A549 (cell line): ENCODE data around the gene RAD23B. TPM values are rescaled to one million over a fixed set of nuclear protein-coding genes. Genes with fewer than 3 reads are reported as not detected.

Experiments used
- ATAC-seq, 2 experiments: fragments of 200-7000 bp in 1 of 2; fragments of >200 bp in 1 of 2; cut with Nextera tagmentation in 1 of 2; cut with Tn5 transposase in 1 of 2; 3 replicates each; pipeline versions ENCODE4 v1.8.0 to v1.9.1; 2018 to 2020; ENCODE audit warnings: mild to moderate bottlenecking in 1 of 2, moderate library complexity in 1 of 2
- CTCF ChIA-PET: fragments of 300-600 bp; sonication (Branson Sonifier 250); formaldehyde crosslinking; extraction: SDS; loops from one replicate; lab custom pipeline; 2021; ENCODE audit warnings: antibody characterized with exemption, inconsistent platforms; lab: Yijun Ruan, JAX
- POLR2A ChIA-PET: fragments of 350-600 bp; formaldehyde crosslinking; extraction: SDS; loops from one replicate; lab custom pipeline; 2021; ENCODE audit warnings: antibody characterized with exemption, inconsistent platforms; lab: Yijun Ruan, JAX
- DNase-seq, 2 experiments: peaks; one replicate each; pipeline versions ENCODE4 v3.0.0 to v3.0.0-alpha.2; 2011 to 2016; ENCODE audit warnings: low read depth in 1 of 2, low spot score in 1 of 2
- FAIRE-seq: peaks from 2 replicates; lab custom pipeline; 2011; peaks lifted over from hg19 to GRCh38; lab: Jason Lieb, UNC
- H3K27ac ChIP-seq, 2 experiments: fragments of >200 bp; sonication (Bioruptor Twin); formaldehyde crosslinking; 3 replicates each; pipeline ENCODE4 v1.5.1; 2016 to 2017
- H3K4me1 ChIP-seq: fragments of >200 bp; sonication (Bioruptor Twin); formaldehyde crosslinking; 3 replicates; pipeline ENCODE4 v1.6.1; 2016
- H3K4me2 ChIP-seq: fragments of >200 bp; sonication (Bioruptor Twin); formaldehyde crosslinking; 3 replicates; pipeline ENCODE4 v1.6.1; 2016
- H3K4me3 ChIP-seq: fragments of >200 bp; sonication (Bioruptor Twin); formaldehyde crosslinking; 3 replicates; pipeline ENCODE4 v1.5.1; 2016
- H3K9me3 ChIP-seq: fragments of >200 bp; sonication (Bioruptor Twin); formaldehyde crosslinking; 3 replicates; pipeline ENCODE4 v1.6.1; 2016
- CBX2 ChIP-seq: fragments of 200-600 bp; sonication (generic); IDR thresholded peaks from 2 replicates; pipeline ENCODE4 v1.6.1; 2016; ENCODE audit warnings: low read depth, mild to moderate bottlenecking, borderline replicate concordance
- CEBPB ChIP-seq, 2 experiments: fragments of >200 bp in 1 of 2; sonication (Bioruptor Twin) in 1 of 2; formaldehyde crosslinking in 1 of 2; IDR thresholded peaks; 2 replicates each; pipeline ENCODE4 v1.6.1; 2012 to 2016
- CHD2 ChIP-seq: fragments of 150-350 bp; IDR thresholded peaks from 2 replicates; pipeline ENCODE4 v1.6.1; 2014; ENCODE audit warnings: low read length; ENCODE audit not compliant: partially characterized antibody
- EP300 ChIP-seq, 2 experiments: fragments of >200 bp; sonication (Bioruptor Twin); formaldehyde crosslinking; IDR thresholded peaks; 2 replicates in 1 of 2; 3 replicates in 1 of 2; pipeline ENCODE4 v1.6.1; 2016 to 2017
- ESRRA ChIP-seq: fragments of 150-350 bp; IDR thresholded peaks from 2 replicates; pipeline ENCODE4 v1.6.1; 2014; ENCODE audit warnings: mild to moderate bottlenecking, low read length, borderline replicate concordance
- FOSB ChIP-seq: fragments of 250-450 bp; sonication (Bioruptor Pico); IDR thresholded peaks from 2 replicates; pipeline ENCODE4 v1.5.0; 2020; ENCODE audit warnings: mild to moderate bottlenecking, moderate library complexity
- FOSL2 ChIP-seq, 2 experiments: fragments of 450-650 bp in 1 of 2; fragments of >200 bp in 1 of 2; sonication (Bioruptor Twin) in 1 of 2; formaldehyde crosslinking; IDR thresholded peaks; 2 replicates each; pipeline versions ENCODE4 v1.5.0 to v1.6.1; 2016 to 2020; ENCODE audit warnings: mild to moderate bottlenecking in 1 of 2, moderate library complexity in 1 of 2
- FOXS1 ChIP-seq: fragments of 250-450 bp; sonication (Bioruptor Pico); IDR thresholded peaks from 2 replicates; pipeline ENCODE4 v1.5.0; 2020; ENCODE audit warnings: mild to moderate bottlenecking, moderate library complexity
- GATA3 ChIP-seq: IDR thresholded peaks from 2 replicates; pipeline ENCODE4 v1.6.1; 2012; ENCODE audit warnings: borderline replicate concordance
- JUN ChIP-seq, 2 experiments: fragments of >200 bp; sonication (Bioruptor Twin); formaldehyde crosslinking; IDR thresholded peaks; 2 replicates in 1 of 2; 3 replicates in 1 of 2; pipeline ENCODE4 v1.6.1; 2016 to 2017
- JUNB ChIP-seq: fragments of >200 bp; sonication (Bioruptor Twin); formaldehyde crosslinking; IDR thresholded peaks from 2 replicates; pipeline ENCODE4 v1.6.1; 2016
- KDM1A ChIP-seq: fragments of 200-600 bp; sonication (generic); IDR thresholded peaks from 2 replicates; pipeline ENCODE4 v1.6.1; 2016; ENCODE audit warnings: low read depth, mild to moderate bottlenecking
- MAFK ChIP-seq: fragments of 450-650 bp; IDR thresholded peaks from 2 replicates; pipeline ENCODE4 v1.6.1; 2014; ENCODE audit not compliant: partially characterized antibody
- PHF8 ChIP-seq: fragments of 200-600 bp; sonication (generic); IDR thresholded peaks from 2 replicates; pipeline ENCODE4 v1.6.1; 2016; ENCODE audit warnings: low read depth, mild to moderate bottlenecking, antibody characterized with exemption, moderate library complexity, borderline replicate concordance
- RAD21 ChIP-seq, 2 experiments: fragments of >200 bp in 1 of 2; sonication (Bioruptor Twin) in 1 of 2; formaldehyde crosslinking in 1 of 2; IDR thresholded peaks in 1 of 2; conservative IDR thresholded peaks in 1 of 2; 2 replicates in 1 of 2; 3 replicates in 1 of 2; pipeline ENCODE4 v1.6.1; 2012 to 2018; ENCODE audit warnings: inconsistent platforms in 1 of 2
- RFX5 ChIP-seq: fragments of 450-650 bp; IDR thresholded peaks from 2 replicates; pipeline ENCODE4 v1.7.1; 2014; ENCODE audit warnings: antibody characterized with exemption, mild to moderate bottlenecking, moderate library complexity
- SREBF2 ChIP-seq: fragments of 450-650 bp; IDR thresholded peaks from 2 replicates; pipeline ENCODE4 v1.6.1; 2014; ENCODE audit warnings: mild to moderate bottlenecking, moderate library complexity
- TFCP2L1 ChIP-seq: fragments of 250-450 bp; sonication (Bioruptor Pico); IDR thresholded peaks from 2 replicates; pipeline ENCODE4 v1.5.0; 2021; ENCODE audit warnings: mild to moderate bottlenecking
- WGBS: methylation state at CpG from one replicate; pipeline ENCODE4 v1.1.6; 2017; ENCODE audit errors: missing lambda C conversion rate; 5-methylcytosine and 5-hydroxymethylcytosine counted together
- polyA plus RNA-seq, 4 experiments: library from polyadenylated mRNA; depleted of rRNA in 3 of 4; stranded (reverse); fragments of >200 nt; fragmentation: RNase III in 1 of 4; extraction: RNeasy Plus Mini Kit Qiagen cat#74134 plus additional on column Dnase treatment in 1 of 4; gene quantifications; 2 replicates in 3 of 4; 3 replicates in 1 of 4; pipeline ENCODE4 v1.2.3, GENCODE V29; 2011 to 2017
- TF ChIP-seq, protein P1 (sequence below): IDR thresholded peaks from 2 replicates; pipeline ENCODE4 v1.6.1; 2012
- TF ChIP-seq, protein P2 (sequence below): fragments of 250-450 bp; sonication (Bioruptor Pico); IDR thresholded peaks from 2 replicates; pipeline ENCODE4 v1.5.0; 2021; ENCODE audit warnings: mild to moderate bottlenecking, moderate library complexity, borderline replicate concordance
- TF ChIP-seq, protein P3 (sequence below): IDR thresholded peaks from 2 replicates; pipeline ENCODE4 v1.6.1; 2012
- TF ChIP-seq, protein P4 (sequence below): fragments of >200 bp; sonication (Bioruptor Twin); formaldehyde crosslinking; IDR thresholded peaks from 3 replicates; pipeline ENCODE4 v1.6.1; 2016

Gene RAD23B
- polyA plus RNA-seq, 2 of the 4 experiments (the other 2 are of a cell fraction): 136 to 195 TPM

DNA sequence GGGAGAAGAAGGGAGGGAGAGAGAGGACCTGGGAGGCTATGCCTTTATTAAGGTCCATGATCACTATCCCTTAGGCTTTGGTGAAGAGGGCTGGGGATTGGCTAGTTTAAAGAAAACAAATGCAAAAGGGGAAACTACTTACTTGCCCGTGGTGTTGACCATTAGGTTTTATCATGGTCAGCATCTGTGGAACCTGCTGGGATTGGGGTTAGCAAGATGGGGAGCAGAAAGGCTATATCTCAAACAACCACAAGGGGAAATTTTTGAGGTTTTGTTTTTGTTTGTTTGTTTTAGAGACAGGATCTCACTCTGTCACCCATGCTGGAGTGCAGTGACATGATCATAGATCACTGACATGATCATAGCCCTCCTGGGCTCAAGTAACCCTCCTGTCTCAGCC, 9.0 kb upstream of the RAD23B start:
- H3K4me2 ChIP-seq: peak overlapping the region; percentile 60
- DNase-seq (no peak), ATAC-seq (peak; percentile 30 to 56; a peak in 4 of 6 replicates), FAIRE-seq (no peak)
- 60% methylated on average over 1 of the region's 1 CpG for WGBS
- no peak overlapping the region for H3K4me3 ChIP-seq
- TF ChIP-seq MAFK (no peak), SREBF2 (no peak), FOXS1 (CRISPR knock-in tag) (no peak), RFX5 (no peak)
- TF ChIP-seq, protein P1, sequence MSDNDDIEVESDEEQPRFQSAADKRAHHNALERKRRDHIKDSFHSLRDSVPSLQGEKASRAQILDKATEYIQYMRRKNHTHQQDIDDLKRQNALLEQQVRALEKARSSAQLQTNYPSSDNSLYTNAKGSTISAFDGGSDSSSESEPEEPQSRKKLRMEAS: no peak
- TF ChIP-seq, protein P2, sequence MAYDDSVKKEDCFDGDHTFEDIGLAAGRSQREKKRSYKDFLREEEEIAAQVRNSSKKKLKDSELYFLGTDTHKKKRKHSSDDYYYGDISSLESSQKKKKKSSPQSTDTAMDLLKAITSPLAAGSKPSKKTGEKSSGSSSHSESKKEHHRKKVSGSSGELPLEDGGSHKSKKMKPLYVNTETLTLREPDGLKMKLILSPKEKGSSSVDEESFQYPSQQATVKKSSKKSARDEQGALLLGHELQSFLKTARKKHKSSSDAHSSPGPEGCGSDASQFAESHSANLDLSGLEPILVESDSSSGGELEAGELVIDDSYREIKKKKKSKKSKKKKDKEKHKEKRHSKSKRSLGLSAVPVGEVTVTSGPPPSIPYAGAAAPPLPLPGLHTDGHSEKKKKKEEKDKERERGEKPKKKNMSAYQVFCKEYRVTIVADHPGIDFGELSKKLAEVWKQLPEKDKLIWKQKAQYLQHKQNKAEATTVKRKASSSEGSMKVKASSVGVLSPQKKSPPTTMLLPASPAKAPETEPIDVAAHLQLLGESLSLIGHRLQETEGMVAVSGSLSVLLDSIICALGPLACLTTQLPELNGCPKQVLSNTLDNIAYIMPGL (CRISPR knock-in tag): no peak
- H3K9me3 ChIP-seq: no peaks in the 10 kb centered on the region
- ChIA-PET POLR2A (no interaction called here), CTCF (interaction anchor here (0.9 to 2.4 kb wide), 3 partner anchors 10 to 116 kb away, joined by 3 to 9 read pairs (median 5); no protein-coding TSS in a partner anchor)
- peak overlapping the region in 1 of 2 experiments; percentile 78; a peak in 3 of 6 replicates for H3K27ac ChIP-seq
- H3K4me1 ChIP-seq: peaks cover 44% of the 10 kb centered on the region

DNA sequence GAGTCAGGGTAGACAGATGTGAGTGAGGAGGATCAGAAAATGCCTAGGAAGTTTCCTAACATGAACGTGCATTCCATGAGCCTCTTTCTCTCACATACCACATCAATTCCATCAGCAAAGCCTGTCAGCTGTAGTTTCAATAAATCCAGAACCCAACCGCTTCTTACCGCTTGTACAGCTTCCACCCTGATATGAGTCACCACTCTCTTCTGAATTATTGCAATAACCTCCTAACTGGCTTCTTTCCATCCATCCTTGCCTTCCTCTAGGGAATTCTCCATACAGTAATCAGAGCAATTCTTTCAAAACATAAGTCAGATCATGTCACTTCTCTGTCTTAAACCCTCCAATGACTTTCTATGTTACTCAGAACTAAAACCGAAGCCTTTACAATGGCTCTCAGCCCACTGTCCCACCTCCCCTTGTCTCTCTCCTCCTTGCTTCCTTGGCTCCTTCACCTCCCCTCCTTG, 8.1 kb upstream of the RAD23B start:
- Histone ChIP-seq H3K4me1 (peaks cover 35% of the 10 kb centered on the region), H3K27ac (peak overlapping the region; percentile 14 to 78; a peak in 4 of 6 replicates), H3K4me3 (no peak overlapping the region)
- POLR2A ChIA-PET: interaction anchor here (1.0 kb wide), 1 partner anchor 9 kb away, joined by 5 read pairs; the partner anchor contains the start of gene RAD23B
- DNase-seq: peak; percentile 20 to 74
- 6% methylated on average over 4 of the region's 4 CpGs for WGBS
- peak in 1 of 2 experiments; percentile 35; a peak in 1 of 5 replicates for TF ChIP-seq JUN (IDR thresholded peaks at IDR 0.05)
- TF ChIP-seq CEBPB (IDR thresholded peaks at IDR 0.05): peak; percentile 60 to 83
- TF ChIP-seq JUNB: peak; percentile 75
- peak; percentile 57 for TF ChIP-seq FOSL2 (IDR thresholded peaks at IDR 0.05)
- peak; percentile 87 for TF ChIP-seq FOSL2 (CRISPR knock-in tag; IDR thresholded peaks at IDR 0.05)
- TF ChIP-seq PHF8: no peak
- no peak for TF ChIP-seq ESRRA
- TF ChIP-seq, protein P1: peak; percentile 42; the same call in 1 of the 2 replicates
- 0 out of 5 replicates have a peak, but pooled peaks of 1 of the 2 experiments have one; percentile 2 for TF ChIP-seq RAD21 (conservative IDR thresholded peaks at IDR 0.05 in 1 of 2, IDR thresholded peaks at IDR 0.05 in 1 of 2)
- TF ChIP-seq GATA3: peak; percentile 46; the same call in 1 of the 2 replicates
- peak in 1 of 2 experiments; percentile 30; a peak in 1 of 5 replicates for TF ChIP-seq EP300 (IDR thresholded peaks at IDR 0.05)
- TF ChIP-seq, all 56 proteins: peak for 8
- FAIRE-seq (no peak), ATAC-seq (peak; percentile 90 to 97)
- no peaks in the 10 kb centered on the region for H3K9me3 ChIP-seq
- CTCF ChIA-PET: interaction anchor here (1.6 to 2.4 kb wide), 2 partner anchors 9 to 66 kb away, joined by 5 to 9 read pairs; no protein-coding TSS in a partner anchor
- H3K4me2 ChIP-seq: peak overlapping the region; percentile 60

DNA sequence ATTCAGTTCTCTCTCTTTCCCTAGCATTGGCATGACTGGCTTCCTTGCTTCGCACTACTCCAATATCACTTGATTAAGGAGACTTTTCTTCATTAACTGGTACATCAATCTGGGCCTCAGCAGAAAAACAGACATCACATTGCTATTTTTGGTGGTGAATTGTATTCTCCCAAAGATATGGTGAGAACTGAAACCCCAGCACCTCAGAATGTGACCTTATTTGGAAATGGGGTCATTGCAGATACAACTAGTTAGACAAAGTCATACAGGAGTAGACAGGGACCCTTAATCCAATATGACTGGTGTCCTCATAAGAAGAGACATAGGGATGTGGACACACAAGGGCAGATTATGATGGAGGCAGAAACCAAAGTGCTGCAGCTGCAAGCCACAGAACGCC, 7.5 kb upstream of the RAD23B start:
- peaks cover 30% of the 10 kb centered on the region for H3K4me1 ChIP-seq

More for the DNA sequence above, 7.5 kb upstream of the RAD23B start:
- ATAC-seq (no peak; a peak in 1 of 6 replicates), FAIRE-seq (no peak), DNase-seq (no peak)
- H3K27ac ChIP-seq: peak overlapping the region; percentile 14 to 60; a peak in 4 of 6 replicates
- H3K4me2 ChIP-seq: peak overlapping the region; percentile 60
- POLR2A ChIA-PET: interaction anchor here (1.0 kb wide), 1 partner anchor 8 kb away, joined by 5 read pairs; the partner anchor contains the start of gene RAD23B
- no peak overlapping the region for H3K4me3 ChIP-seq
- TF ChIP-seq PHF8 (no peak), CBX2 (no peak), FOSB (CRISPR knock-in tag) (no peak), TFCP2L1 (no peak), RAD21 (conservative IDR thresholded peaks at IDR 0.05 in 1 of 2, IDR thresholded peaks at IDR 0.05 in 1 of 2) (no peak), CHD2 (no peak), KDM1A (no peak)
- TF ChIP-seq, protein P3, sequence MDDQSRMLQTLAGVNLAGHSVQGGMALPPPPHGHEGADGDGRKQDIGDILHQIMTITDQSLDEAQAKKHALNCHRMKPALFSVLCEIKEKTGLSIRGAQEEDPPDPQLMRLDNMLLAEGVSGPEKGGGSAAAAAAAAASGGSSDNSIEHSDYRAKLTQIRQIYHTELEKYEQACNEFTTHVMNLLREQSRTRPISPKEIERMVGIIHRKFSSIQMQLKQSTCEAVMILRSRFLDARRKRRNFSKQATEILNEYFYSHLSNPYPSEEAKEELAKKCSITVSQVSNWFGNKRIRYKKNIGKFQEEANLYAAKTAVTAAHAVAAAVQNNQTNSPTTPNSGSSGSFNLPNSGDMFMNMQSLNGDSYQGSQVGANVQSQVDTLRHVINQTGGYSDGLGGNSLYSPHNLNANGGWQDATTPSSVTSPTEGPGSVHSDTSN: no peak
- TF ChIP-seq, protein P4, sequence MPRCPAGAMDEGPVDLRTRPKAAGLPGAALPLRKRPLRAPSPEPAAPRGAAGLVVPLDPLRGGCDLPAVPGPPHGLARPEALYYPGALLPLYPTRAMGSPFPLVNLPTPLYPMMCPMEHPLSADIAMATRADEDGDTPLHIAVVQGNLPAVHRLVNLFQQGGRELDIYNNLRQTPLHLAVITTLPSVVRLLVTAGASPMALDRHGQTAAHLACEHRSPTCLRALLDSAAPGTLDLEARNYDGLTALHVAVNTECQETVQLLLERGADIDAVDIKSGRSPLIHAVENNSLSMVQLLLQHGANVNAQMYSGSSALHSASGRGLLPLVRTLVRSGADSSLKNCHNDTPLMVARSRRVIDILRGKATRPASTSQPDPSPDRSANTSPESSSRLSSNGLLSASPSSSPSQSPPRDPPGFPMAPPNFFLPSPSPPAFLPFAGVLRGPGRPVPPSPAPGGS: no peak
- 92% methylated on average over 2 of the region's 2 CpGs for WGBS
- H3K9me3 ChIP-seq: no peaks in the 10 kb centered on the region
- CTCF ChIA-PET: interaction anchor here (1.6 to 2.4 kb wide), 2 partner anchors 8 to 66 kb away, joined by 5 to 9 read pairs; no protein-coding TSS in a partner anchor
